Ureter (tissue), 1 donor: ENCODE measurements around the gene CUX1. TPM values are rescaled to one million over a fixed set of nuclear protein-coding genes. Genes with fewer than 3 reads are reported as not detected.

Source experiments
- DNase-seq: peaks from one replicate; pipeline ENCODE4 v3.0.0-alpha.2; 2020; ENCODE audit warnings: low spot score
- total RNA-seq: library from RNA; stranded (reverse); gene quantifications from one replicate; pipeline ENCODE4 v1.2.4, GENCODE V29; 2023
- donor health status: DM: yes; HTN: yes; CAD: no.

The CUX1 gene
- total RNA-seq, 1 donor from 2014 or later = 103 TPM

- peak; percentile 71 for DNase-seq
Measured at GRCh38 chr7:102236592-102237287, 419.3 kb downstream of the CUX1 start.

GRCh38 chr7:102239206-102239820, 421.9 kb downstream of the CUX1 start:
- DNase-seq = no peak

- DNase-seq = no peak
Measured at GRCh38 chr7:102241431-102241830, 424.0 kb downstream of the CUX1 start.

GRCh38 chr7:102244601-102245000, 427.2 kb downstream of the CUX1 start:
- no peak for DNase-seq

- DNase-seq = no peak
Measured at GRCh38 chr7:102248081-102248455, 430.6 kb downstream of the CUX1 start.

GRCh38 chr7:102248456-102249395, 431.3 kb downstream of the CUX1 start:
- no peak for DNase-seq

- DNase-seq = no peak
Measured at GRCh38 chr7:102251531-102252365, 434.3 kb downstream of the CUX1 start.

GRCh38 chr7:102252366-102252982, 435.0 kb downstream of the CUX1 start:
- DNase-seq = no peak

GRCh38 chr7:102253066-102253972, 435.9 kb downstream of the CUX1 start:
- no peak for DNase-seq

- no peak for DNase-seq
Measured at GRCh38 chr7:102253973-102254370, 436.5 kb downstream of the CUX1 start.

GRCh38 chr7:102254521-102254920, 437.1 kb downstream of the CUX1 start:
- DNase-seq = no peak

- no peak for DNase-seq
Measured at GRCh38 chr7:102255501-102255900, 438.1 kb downstream of the CUX1 start.

GRCh38 chr7:102255916-102256315, 438.5 kb downstream of the CUX1 start:
- no peak for DNase-seq

GRCh38 chr7:102258073-102258748, 440.8 kb downstream of the CUX1 start:
- no peak for DNase-seq

- no peak for DNase-seq
Measured at GRCh38 chr7:102258749-102259107, 441.3 kb downstream of the CUX1 start.

GRCh38 chr7:102260856-102261255, 443.4 kb downstream of the CUX1 start:
- no peak for DNase-seq

- no peak for DNase-seq
Measured at GRCh38 chr7:102261451-102261850, 444.0 kb downstream of the CUX1 start.

- DNase-seq = no peak
Measured at GRCh38 chr7:102262546-102262945, 445.1 kb downstream of the CUX1 start.

GRCh38 chr7:102264367-102264891, 447.0 kb downstream of the CUX1 start:
- DNase-seq = no peak
